ENCODE results near the gene RASD2. TPM values are rescaled to one million over a fixed set of nuclear protein-coding genes. Genes with fewer than 3 reads are reported as not detected.

The RASD2 gene
- total RNA-seq, 1 experiment from 2014 or later, result 0.59 TPM

DNA sequence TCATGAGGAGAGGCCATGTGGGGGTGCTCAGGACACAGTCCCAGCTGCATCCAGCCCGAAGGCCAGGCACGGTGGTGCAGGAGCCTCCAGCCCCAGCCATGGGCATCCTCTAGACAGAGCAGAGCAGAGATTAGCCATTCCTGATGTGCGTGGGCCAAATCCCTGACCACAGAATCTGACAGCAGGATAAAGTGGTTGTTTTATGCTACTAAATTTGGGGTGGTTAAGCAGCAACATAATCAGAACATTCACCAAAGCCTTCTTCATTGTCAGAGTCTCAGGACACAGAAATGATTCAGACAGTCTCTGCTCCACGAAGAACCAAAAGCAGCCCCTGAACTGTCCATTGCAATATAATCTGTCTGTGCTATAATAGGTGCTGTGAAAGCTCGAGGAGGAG, 19.7 kb downstream of the RASD2 start:
- DNase-seq (ENCODE audit: low spot score), result no peak

DNA sequence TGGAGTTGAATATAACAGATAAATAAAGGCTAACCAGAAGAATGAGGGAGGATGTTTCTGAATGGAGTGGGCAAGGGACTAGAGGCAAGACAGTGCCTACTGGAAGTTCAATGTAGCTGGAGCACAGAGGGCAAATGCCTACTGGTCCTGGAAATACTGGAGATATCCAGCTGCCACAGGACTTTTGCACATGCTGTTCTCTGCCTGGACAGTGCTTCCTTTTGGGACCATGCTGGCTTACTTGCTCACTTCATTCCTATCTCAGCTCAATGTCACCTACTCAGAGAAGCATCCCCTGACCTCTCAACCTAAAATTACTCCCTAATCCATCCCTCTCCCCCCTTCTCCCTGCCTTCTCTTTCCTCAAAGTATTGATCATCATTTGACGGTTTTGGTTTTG, 20.2 kb downstream of the RASD2 start:
- no peak for DNase-seq (ENCODE audit: low spot score)

GRCh38 chr22:35561796-35562526, 21.3 kb downstream of the RASD2 start:
- DNase-seq (ENCODE audit: low spot score), result peak; percentile 81

DNA sequence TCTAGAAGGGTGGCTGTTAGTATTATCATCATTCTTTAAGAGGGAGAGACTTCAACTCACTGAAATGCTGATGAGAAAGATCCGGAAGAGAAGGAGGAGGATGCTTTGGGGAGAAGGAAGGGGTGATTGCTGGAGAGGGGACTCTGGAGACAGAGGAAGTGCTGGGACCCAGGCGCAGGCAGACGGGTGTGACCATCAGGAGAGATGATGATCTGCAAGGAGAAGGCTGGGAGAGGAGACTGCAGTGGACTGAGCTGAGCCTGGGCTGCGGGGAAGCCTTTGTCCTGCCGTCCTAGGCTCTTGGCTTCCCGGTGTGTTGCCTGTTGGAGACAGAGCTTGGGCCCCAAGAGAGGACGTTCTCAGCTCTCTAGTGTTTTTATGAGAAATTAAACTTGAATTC, 22.6 kb downstream of the RASD2 start:
- DNase-seq (ENCODE audit: low spot score), result no peak

DNA sequence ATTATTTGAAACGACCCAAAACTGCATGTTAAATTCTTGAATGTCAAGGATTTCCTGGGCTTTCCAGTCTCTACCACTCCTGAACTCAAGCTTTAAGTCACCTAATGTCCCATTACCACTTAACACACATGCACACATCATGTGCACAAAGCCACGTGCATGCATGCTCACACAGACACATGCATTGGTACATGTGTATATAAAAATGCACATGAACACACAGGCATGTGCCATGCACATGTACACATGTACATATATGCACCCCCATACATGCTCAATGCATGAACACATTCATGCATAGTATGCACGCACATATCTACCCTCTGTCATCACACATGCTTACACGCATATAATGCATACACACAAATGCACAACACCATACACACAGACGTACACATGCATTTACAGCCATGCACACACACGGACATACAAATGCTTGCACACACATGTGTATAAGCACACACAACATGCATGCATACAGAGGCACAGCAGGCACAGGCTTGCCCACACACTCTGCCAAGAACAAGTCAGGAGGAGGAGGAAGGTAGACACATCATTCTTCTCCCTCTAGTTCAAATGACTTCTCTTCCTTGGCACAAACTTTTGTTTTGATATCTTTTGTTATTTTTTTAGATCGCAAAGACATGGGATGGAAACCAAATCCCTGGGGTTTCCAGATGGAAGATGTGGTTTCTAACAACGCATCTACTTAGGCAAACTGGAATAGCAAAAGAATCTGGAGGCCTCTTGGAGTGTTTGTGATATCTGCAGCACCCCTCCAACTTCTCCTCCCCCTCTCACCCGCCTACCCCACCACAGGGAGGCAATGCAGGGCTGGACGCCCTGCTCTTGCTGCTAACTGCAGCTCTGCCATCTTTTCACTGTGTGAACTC, 24.6 kb downstream of the RASD2 start:
- no peak for DNase-seq (ENCODE audit: low spot score)

- no peak for DNase-seq (ENCODE audit: low spot score)
Observed at GRCh38 chr22:35567351-35568141, 26.9 kb downstream of the RASD2 start.

DNA sequence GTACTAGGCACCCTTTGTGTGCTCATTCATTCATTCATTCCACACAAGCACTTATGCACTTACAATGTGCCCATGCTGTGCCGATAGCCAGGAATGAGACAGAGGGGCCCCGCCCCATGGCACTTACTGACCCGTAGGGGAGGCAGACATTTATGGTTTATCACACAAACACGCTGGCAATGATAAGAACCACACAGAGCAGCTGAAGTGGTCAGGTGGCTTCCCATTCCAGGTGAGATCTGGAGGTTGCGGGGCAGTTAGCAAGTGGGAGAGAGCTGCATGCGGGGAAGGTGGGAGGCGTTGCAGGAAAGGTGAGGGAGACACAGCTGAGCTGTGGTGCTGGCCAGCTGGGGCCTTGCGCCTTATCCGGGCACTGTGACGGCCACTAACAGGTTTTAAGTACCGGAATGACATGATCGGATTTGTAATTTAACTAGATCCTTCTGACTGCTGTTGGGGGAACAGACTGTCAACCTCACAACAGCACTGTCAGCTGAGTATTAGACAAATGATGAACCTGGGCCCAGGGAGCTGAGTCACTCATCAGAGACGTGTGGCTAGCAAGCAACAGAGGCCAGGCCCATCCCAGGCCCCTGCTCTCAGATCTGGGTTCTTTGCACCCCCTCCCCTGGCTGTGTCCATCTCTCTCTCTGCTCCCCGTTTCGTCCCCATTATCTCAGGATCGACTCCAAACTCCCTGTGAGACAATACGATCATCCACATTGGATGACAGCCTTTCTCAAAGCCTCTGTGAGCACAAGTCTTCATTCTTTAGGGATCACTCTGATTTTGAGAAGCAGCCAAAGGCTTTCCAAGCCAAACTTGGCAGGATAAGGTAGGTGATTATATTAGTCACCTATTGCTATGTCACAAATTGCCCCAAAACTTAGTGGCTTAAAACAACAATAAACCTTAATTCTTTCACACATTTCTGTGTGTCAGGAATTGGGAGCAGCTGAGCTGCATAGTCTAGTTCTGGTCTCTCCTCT, 28.4 kb downstream of the RASD2 start:
- DNase-seq (ENCODE audit: low spot score), result peak; percentile 66

GRCh38 chr22:35569916-35570315, 29.3 kb downstream of the RASD2 start:
- no peak for DNase-seq (ENCODE audit: low spot score)

GRCh38 chr22:35570686-35571194, 30.1 kb downstream of the RASD2 start:
- DNase-seq (ENCODE audit: low spot score), result no peak

DNA sequence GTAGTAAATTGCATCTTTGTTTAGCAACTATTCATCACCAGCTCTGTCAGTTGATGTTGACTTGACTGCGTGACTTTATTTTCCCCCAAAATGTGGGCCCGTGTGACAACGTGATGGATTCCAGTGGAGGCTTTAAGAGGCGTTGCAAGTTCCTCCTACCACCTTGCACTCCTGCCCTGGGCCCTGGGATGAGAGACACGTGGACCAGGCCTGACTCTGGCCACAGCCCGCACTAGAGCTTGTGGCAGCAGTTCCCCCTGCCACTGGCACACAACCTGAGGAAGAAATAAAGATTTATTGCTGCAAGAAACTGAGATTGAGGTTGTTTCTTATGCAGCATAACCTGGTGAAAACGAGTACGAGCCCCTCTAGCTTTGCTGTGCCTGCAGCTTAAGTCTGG, 31.9 kb downstream of the RASD2 start:
- DNase-seq (ENCODE audit: low spot score), result no peak

DNA sequence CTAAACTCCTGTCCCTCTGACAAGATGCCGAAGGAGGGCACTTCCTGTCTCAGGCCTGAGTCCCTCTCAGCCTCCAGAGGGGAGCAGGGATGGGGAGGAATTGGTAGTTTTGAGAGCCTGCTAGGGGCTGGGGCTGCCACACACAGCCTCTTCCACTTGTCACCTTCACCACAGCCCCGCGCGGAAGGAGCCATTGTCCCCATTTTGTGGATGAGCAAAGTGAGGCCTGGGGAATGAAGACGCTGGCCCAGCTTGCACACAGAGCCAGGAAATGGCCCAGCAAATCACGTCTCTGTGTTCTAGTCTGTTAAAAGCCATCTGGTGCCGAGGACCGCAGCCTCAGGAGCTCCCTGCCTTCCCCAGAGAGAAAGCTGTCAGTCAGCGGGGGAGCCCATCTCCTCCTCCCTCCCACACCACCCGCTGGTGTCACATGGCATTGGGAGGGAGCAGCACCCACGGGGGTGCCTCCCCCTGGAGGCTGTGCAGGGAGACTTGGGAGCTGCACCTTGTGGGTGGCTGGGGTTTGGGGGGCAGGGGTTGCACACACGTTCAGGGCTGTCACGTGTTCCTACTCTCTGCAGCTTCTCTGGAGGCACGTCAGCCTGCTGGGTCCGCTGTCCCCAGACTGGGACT, 34.6 kb downstream of the RASD2 start:
- DNase-seq (ENCODE audit: low spot score), result no peak

GRCh38 chr22:35576671-35577070, 36.0 kb downstream of the RASD2 start:
- DNase-seq (ENCODE audit: low spot score), result no peak

DNA sequence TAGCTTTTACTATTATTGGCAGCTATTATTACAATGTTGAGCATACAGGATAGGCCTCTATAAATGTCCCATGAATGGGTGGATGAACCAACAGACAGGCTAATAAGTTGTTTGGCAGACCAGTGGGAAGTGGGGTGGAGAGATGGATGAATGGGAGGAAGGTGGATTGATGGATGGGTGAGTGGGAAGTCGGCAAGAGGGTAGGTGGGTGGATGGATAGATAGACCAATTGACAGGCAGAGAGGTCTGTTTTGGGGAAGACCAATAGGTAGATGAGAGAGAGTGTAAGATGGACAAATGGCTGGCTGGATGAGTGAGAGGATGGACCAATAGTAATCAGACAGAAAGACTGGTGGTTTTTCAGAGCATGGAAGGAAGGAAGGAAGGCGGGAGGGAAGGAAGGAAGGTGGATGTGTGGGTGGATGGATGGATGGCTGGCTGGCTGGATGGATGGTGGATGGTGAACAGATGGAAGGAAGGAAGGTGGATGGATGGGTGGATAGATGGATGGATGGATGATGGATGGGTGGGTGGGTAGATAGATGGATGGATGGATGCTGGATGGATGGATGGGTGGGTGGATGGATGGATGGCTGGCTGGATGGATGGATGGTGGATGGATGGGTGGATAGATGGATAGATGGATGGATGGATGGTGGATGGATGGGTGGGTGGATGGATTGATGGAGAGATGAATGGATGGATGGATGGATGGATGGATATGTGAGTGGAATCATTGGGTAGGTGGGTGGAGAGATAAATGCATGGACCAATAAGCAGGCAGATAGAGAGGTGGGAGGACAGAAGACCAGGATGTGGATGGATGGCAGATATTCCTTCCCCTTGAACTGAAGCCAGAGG, 37.4 kb downstream of the RASD2 start:
- no peak for DNase-seq (ENCODE audit: low spot score)

- no peak for DNase-seq (ENCODE audit: low spot score)
Observed at GRCh38 chr22:35578836-35579575, 38.4 kb downstream of the RASD2 start.

DNA sequence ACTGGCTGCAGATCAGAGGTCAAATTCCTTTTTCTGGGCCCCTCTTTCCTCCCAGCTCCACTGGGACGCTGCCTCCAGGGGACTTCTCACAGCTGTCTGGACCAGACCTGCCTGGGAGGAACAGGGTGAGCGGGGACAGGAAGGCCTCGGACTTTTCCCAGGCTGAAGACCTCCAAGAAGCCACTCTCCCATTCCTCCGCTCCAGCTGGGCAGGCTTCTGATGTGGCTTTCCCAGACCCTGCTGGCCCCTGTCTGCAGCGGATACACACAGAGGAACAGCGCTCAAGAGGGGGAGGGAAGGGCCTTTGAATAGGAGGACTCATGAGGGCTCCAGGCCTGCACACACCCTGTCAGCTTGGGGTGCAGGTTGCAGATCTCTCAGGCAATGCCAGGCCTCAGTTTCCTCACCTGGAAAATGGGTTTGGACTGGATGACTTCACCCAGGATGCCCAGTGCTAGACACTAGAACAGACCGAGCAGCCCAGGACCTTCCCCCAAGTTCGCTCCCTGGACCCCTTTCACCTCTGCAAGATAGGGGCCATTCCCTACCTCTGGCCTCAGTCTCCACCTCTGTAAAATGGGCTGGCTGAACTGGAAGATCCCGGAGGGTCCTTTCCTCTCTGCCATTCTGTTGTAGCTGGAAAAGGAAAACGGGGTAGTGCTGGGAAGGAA, 39.9 kb downstream of the RASD2 start:
- DNase-seq (ENCODE audit: low spot score), result no peak

DNA sequence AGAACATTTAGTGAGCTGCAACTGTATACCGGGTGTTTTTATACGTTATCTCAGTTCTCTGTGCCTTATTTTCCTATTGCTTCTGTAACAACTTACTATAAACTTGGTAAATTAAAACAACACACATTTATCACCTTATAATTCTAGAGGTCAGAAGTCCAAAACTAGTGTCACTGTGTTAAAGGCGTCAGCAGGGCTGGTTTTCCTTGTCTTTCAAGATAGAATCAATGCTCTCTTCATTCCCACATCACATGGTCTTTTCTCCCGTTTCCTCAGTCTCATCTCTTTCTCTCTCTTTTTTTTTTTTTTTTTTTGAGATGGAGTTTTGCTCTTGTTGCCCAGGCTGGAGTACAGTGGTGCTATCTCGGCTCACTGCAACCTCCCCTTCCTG, 40.4 kb downstream of the RASD2 start:
- no peak for DNase-seq (ENCODE audit: low spot score)

DNA sequence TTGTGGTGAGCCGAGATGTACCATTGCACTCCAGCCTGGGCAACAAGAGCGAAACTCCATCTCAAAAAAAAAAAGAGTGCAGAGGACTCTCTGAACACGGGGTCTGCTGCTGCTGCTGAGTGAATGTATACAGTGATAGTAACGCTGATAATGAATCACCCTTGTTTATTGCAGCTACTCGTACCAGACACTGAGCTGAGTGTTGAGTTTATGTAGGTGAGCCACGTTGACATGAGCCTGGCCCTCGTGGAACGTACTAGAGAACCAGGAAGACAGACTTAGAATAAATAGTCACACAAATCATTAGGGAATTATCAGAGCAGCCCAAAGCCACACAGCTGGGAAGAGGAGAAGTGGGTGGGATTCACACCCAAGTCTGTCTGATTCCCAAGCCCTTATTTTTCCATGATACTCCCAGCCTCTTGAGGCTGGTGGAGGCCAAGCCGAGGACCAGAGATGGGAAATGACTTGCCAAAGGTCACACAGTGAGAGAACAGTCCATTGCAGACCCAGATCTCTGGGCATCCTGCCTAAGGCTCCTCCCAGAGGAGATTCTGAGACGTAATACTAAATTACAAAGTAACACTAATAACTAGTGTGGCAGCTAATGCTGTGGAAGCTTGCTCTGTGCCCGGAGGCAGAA, 41.7 kb downstream of the RASD2 start:
- DNase-seq (ENCODE audit: low spot score), result no peak
